Measurements from ENCODE around the gene ZNF836. TPM values are rescaled to one million over a fixed set of nuclear protein-coding genes. Genes with fewer than 3 reads are reported as not detected.

The ZNF836 gene
- total RNA-seq, 1 donor from 2014 or later, result 15.9 TPM

GRCh38 chr19:52200044-52200443 lies 28.6 kb upstream of the ZNF836 start:
- H3K9me3 ChIP-seq, result no peaks in the 10 kb centered on the region
- peaks cover 97% of the 10 kb centered on the region for H3K36me3 ChIP-seq
- no peak overlapping the region for H3K4me3 ChIP-seq
- intact Hi-C loops (cut with DNase I), result no loop called here
- DNase-seq, result no peak
- H3K4me1 ChIP-seq, result peaks cover 10% of the 10 kb centered on the region
- no peak for TF ChIP-seq CTCF (IDR thresholded peaks at IDR 0.05)
- no peaks in the 10 kb centered on the region for H3K27me3 ChIP-seq (ENCODE audit: low read depth)
- ATAC-seq, result peak; percentile 27 to 69
- H3K27ac ChIP-seq, result no peak overlapping the region

GRCh38 chr19:52198678-52199077 lies 27.3 kb upstream of the ZNF836 start:
- no peak for ATAC-seq
- no peak overlapping the region for H3K27ac ChIP-seq
- peaks cover 93% of the 10 kb centered on the region for H3K36me3 ChIP-seq
- H3K4me3 ChIP-seq, result no peak overlapping the region
- H3K9me3 ChIP-seq, result no peaks in the 10 kb centered on the region
- DNase-seq, result no peak
- intact Hi-C loops (cut with DNase I), result no loop called here
- H3K27me3 ChIP-seq (ENCODE audit: low read depth), result no peaks in the 10 kb centered on the region
- no peak for TF ChIP-seq CTCF (IDR thresholded peaks at IDR 0.05)
- H3K4me1 ChIP-seq, result peaks cover 10% of the 10 kb centered on the region

GRCh38 chr19:52197964-52198363 lies 26.5 kb upstream of the ZNF836 start:
- Histone ChIP-seq H3K4me1 (peaks cover 17% of the 10 kb centered on the region), H3K27me3 (ENCODE audit: low read depth) (no peaks in the 10 kb centered on the region), H3K36me3 (peaks cover 93% of the 10 kb centered on the region), H3K4me3 (no peak overlapping the region), H3K9me3 (no peaks in the 10 kb centered on the region), H3K27ac (no peak overlapping the region)
- intact Hi-C loops (cut with DNase I), result no loop called here
- TF ChIP-seq CTCF (IDR thresholded peaks at IDR 0.05), result no peak
- DNase-seq (no peak), ATAC-seq (no peak)

- H3K27ac ChIP-seq, result no peak overlapping the region
- H3K36me3 ChIP-seq, result peaks cover 82% of the 10 kb centered on the region
- ATAC-seq, result no peak
- no peak for TF ChIP-seq CTCF (IDR thresholded peaks at IDR 0.05)
- intact Hi-C loops (cut with DNase I), result no loop called here
- H3K4me3 ChIP-seq, result no peak overlapping the region
- DNase-seq, result no peak
- H3K27me3 ChIP-seq (ENCODE audit: low read depth), result no peaks in the 10 kb centered on the region
- no peaks in the 10 kb centered on the region for H3K9me3 ChIP-seq
- H3K4me1 ChIP-seq, result peaks cover 33% of the 10 kb centered on the region
These were observed 25.0 kb upstream of the ZNF836 start for GRCh38 chr19:52196256-52196967.

- H3K27me3 ChIP-seq (ENCODE audit: low read depth), result no peaks in the 10 kb centered on the region
- peaks cover 41% of the 10 kb centered on the region for H3K36me3 ChIP-seq
- no peak overlapping the region for H3K27ac ChIP-seq
- H3K9me3 ChIP-seq, result no peaks in the 10 kb centered on the region
- no peak for TF ChIP-seq CTCF (IDR thresholded peaks at IDR 0.05)
- ATAC-seq (no peak), DNase-seq (no peak)
- intact Hi-C loops (cut with DNase I), result no loop called here
- H3K4me3 ChIP-seq, result peak overlapping the region; percentile 87
- H3K4me1 ChIP-seq, result peaks cover 36% of the 10 kb centered on the region
These were observed 20.5 kb upstream of the ZNF836 start for GRCh38 chr19:52191951-52192350.
